GM21381 (cell line): ENCODE data around the gene MAN1C1.
"Not testable (repeated sequence)": the region's sequence is repeated elsewhere in the genome, so short reads cannot be mapped to it uniquely, and the experiment has no call there.

Experiments
- ATAC-seq: cut with Tn5 transposase; IDR thresholded peaks from one replicate; pipeline ENCODE4 v1.9.1; 2021; ENCODE audit warnings: mild to moderate bottlenecking, moderate library complexity; ENCODE audit not compliant: unreplicated experiment

The MAN1C1 gene

GRCh38 chr1:25731626-25732370 lies 115.2 kb downstream of the MAN1C1 start:
- ATAC-seq: no peak

DNA sequence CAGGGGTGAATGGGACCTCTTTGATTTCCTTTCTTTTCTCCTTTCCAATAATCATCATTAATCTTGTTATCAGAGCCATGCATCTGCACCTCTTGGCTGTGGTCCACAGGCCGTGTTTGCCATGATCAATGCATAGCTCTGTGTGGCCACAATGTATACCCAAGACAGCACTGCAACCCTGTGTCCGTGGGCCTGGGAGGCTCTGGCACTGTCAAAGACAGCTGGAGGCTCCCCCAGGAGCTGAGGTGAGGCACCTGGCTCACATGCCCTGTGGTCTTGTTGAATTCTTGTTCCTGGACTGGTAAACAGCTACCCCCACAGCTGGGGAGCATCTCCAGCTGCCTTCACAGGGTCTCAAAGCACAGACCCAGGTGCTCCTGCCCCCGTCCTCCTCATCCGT lies 116.2 kb downstream of the MAN1C1 start:
- ATAC-seq: no peak

- ATAC-seq: no peak
Observed at GRCh38 chr1:25733271-25733670, 116.7 kb downstream of the MAN1C1 start.

- ATAC-seq: not testable (repeated sequence)
Observed at GRCh38 chr1:25734991-25735390, 118.4 kb downstream of the MAN1C1 start.

- no peak for ATAC-seq
Observed at GRCh38 chr1:25735956-25736529, 119.5 kb downstream of the MAN1C1 start.

GRCh38 chr1:25737130-25737529 lies 120.5 kb downstream of the MAN1C1 start:
- ATAC-seq: no peak

GRCh38 chr1:25738499-25738898 lies 121.9 kb downstream of the MAN1C1 start:
- no peak for ATAC-seq

DNA sequence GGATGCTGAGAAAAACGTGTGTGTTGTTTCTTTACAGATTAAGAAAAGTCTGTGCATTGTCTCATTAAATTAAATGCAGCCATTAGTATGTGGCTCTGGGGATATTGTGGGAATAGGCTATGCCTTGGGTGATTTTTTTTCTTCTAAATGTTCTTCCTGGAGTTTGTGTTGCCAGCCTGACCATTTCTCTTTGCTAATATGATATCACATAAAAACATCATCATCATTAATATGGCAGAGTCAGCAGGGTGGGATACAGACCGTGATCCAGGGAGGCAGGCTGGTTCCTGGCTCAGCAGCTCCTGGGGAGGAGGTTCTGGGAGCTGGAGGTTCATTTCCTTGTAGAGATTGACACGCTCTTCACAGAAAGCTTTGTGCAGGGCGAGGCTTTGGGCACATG lies 122.8 kb downstream of the MAN1C1 start:
- no peak for ATAC-seq

DNA sequence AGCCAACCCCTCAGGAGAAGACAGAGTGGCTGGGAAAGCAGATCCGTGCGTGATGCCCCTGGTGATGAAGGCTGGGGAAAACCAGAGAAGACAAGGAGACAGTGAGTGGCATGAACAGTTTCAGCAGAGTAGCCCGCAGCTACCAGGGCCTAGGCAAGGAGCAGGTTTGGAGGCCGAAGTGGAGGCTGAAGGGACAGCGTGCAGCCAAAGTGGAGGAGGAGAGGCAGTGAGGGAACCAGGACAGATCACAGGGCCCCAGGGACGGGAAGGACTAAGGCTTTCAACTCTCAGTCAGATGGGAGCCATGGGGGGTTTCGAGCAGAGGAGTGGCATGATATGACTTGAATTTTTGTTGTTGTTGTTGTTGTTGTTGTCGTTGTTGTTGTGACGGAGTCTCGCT lies 123.5 kb downstream of the MAN1C1 start:
- ATAC-seq: no peak

- no peak for ATAC-seq
Observed at GRCh38 chr1:25742316-25742715, 125.7 kb downstream of the MAN1C1 start.

DNA sequence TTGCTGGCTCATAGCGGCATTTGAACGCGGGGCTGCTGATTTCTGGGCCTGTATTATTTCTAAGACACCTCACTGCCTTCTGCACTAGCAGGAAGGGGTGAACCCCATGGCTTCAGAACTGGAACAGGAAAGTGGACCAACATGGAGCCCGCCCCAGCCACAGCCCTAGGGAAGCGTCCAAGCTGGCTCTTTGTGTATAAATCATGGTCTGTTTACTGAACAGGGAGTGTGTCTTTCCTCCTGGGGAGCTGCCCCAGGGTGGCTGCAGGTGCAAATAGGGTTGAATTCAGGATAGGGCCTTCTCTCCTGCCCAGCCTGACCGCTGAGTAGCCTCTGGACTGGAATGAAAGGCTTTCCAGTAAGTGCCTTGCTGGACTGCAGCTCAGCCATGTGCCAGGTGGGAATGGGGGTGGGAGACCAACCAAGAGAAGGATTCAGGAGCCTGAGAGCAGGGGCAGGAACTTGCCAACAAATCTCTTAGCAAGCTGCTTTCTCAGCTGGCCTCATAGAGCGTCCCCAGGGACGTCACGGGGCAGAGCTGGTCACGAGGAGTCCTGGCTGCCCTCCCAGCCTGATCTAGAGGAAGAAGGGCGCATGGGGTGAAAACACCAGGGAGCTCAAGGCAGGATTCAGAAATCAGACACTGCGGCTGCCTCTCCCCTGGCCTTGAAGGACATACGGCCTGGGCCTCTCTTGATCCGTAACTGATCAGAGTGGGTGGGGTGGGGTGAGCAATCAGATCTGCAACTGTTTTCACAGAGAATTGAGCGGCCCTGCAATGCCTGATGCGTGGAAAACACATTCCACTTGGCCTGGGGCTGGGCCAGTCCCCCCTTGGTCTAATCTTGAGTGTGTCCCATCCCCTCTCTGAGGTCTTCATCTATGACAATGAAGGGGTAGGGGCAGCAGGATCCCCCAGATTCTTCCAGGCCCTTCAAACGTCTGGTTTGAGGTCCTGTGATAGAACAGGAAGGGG lies 126.9 kb downstream of the MAN1C1 start:
- no peak for ATAC-seq

DNA sequence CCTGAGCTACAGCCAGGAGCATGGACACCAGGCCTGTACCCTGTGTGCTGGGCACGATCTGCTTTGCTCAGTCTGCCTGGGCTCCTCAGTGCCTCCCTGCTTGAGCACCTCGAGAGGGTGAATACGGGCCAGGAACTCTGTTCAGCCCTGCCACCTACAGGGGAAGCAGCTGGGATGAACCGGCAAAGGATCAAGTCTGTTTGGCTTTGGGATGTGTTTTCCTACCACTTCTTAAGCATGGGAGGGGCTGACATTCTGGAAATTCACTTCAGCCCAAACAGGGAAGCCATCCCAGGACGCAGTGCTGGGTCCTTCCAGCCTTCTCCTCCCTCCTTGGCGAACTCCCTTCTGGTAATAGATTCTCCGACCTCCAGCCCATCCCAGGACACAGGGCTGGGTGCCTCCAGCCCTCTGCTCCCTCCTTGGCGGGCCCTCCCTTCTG lies 127.6 kb downstream of the MAN1C1 start:
- ATAC-seq: no peak

DNA sequence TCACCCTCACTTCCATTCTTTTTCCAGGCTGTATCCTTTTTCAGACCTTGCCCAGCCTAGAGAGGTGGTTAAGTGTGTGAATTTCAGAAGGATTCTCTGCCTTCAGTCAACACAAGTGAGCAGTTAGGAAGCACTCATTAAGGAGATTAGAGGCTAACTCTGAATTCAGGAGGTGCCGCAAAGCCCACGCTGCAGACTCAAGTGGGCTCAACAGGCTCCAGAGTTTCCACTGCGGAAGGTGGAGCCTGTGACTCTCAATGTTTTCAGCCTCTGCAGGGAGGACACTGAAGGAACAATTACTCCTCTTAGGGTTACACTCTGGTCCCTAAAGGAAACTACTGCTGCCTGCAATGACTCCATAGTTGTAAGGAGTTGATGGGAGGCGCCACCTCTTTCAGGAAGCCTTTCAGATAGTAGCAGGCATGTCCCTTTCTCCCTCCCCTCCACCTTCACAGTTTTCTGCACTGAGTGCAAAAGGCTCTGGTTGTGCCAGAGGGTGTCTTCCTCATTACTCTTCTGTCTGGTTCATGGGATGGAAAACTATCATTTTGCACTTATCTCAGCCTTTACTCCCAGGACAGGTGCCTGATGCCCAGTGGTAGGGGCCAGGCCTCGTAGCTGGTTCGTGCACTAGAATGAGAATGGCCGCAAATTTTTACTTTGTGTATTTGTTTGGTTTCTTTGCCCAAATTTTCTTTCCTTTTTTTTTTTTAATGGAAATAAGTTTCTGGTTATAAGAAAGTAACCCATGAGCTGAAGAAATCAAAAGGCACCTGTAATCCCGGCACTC lies 128.2 kb downstream of the MAN1C1 start:
- no peak for ATAC-seq

GRCh38 chr1:25746299-25747045 lies 129.9 kb downstream of the MAN1C1 start:
- no peak for ATAC-seq

DNA sequence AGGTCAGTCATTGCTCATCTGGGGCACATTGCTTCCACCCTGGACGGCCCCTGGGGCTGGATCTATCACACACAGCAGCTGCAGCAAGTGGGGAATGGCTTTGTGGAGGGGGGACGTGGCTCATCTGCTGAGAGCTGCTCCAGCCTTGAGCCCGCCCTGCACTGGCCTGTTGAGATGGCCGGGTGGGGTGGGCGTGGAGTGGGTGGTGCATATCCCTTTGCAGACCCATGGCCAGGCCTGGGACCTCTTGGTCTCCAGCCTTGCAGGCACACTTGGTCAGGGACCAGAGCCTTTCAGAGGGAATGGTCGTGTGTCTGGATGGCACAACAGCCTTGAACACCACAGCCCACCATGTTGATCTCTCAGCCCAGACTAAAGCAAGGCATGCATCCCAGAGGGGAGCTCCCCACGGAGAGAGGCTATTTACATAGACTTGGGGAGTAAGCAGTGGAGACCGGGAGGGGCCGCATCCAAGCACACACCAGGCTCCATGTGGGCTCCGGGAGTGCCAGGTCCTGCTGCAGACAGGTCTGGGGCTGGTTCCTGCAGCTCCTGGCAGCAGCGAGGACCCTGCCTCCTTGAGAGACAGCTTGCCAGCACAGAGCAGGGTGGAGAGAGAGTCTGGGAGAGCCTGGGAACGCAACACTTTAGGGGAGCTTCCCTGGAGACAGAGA lies 130.6 kb downstream of the MAN1C1 start:
- ATAC-seq: no peak

GRCh38 chr1:25748531-25749205 lies 132.1 kb downstream of the MAN1C1 start:
- no peak for ATAC-seq

GRCh38 chr1:25750923-25751605 lies 134.5 kb downstream of the MAN1C1 start:
- ATAC-seq: no peak

- no peak for ATAC-seq
Observed at GRCh38 chr1:25754470-25755181, 138.0 kb downstream of the MAN1C1 start.
